HG03108 (cell line): ENCODE measurements around the gene BUD13.

Source experiments
- ATAC-seq: cut with Tn5 transposase; IDR thresholded peaks from one replicate; pipeline ENCODE4 v1.9.1; 2021; ENCODE audit warnings: moderate library complexity; ENCODE audit not compliant: unreplicated experiment

The BUD13 gene

GRCh38 chr11:116792869-116793771, 20.3 kb upstream of the BUD13 start:
- ATAC-seq: no peak

DNA sequence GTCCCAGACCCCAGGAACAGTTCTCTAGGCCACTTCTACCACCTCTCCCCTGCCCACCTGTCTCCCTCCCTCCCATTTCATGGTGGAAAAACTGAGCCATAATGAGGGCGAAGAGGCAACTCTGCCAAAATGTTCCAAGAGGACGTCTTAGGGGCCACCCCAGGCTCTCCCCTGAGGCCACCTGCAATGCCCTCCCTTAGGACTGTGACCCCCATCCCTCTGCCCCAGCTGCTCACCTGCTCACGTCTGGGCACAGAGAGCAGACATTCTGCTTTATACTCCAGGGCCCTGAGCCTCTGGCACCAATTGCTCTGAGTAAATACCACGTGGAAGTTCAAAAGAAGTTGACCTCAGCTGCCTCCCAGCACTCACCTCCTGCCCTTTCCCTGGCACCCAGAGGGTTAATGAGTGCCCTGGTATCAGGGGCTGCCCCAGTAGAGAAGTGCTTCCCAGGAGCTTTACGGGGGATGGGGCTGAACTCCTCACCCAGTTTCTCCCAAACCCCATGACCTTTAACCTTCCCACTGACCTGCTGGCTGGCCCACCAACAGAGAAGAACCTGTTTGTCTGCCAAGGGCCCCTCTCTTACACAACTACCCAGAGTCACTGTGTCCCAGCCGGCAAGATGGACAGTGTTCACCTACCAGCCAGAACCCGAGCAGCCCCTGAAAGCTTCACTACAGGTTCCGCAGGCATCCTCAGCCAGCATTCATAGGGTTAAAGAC, 19.5 kb upstream of the BUD13 start:
- no peak for ATAC-seq

DNA sequence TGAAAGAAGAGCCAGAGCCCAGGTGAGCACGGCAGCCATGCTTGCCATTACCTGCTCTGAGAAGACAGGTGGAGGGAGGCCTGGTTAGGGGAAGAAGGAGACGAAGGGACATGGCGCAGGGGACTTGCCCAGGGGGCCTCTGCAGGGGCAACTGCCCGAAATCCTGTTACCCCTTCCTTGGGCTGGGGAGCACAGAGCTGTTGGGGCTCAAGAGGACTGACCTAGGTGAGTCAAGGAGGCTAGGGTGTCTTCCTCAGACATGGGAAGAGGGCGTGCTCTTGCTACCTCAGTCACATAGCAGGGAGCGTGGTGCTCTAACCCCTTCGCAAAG, 19.0 kb upstream of the BUD13 start, which contains the start of gene APOA5:
Gene APOA5 (minus strand): TSS at position 67 of the 331 bp plus-strand sequence. CDS start 19 bp downstream, at position 48.
- no peak for ATAC-seq

DNA sequence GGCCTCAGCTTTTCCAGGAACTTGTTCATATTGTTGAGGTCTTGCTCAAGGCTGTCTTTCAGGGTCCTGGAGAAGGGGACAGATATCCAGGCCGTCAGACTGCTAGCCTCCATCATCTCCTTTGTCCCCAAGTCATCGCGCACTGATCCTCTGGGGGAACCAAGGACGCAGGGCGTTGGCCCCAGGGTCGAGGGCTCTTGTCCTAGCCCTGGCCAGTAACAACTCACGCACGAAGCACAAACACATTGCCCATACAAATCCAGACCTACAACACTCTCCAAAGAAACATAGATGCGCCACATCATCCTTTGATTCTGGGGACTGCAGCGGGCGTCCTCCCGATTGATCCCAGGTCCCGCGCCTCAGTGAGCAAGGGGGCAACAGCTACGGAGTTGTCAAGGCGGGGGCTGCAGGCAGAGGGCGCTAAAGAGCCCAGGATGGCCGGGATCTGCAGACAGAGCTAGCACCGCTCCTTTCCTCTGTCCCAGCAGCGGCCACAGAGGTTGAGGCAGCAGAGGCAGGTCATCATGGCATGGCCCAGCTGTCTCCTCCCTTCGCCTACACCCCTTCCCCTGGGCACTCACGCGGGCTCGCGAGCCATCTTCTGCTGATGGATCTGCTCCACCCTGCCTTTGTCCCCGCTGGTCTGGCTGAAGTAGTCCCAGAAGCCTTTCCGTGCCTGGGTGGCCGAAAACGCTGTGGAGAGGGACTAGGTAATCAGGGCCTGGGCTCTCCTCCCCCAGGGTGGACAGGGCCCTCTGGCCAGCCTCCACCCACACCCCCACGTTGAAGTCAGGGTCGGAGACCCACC, 18.4 kb upstream of the BUD13 start:
- ATAC-seq: no peak

- no peak for ATAC-seq
Measured at GRCh38 chr11:116790167-116791001, 17.6 kb upstream of the BUD13 start.

DNA sequence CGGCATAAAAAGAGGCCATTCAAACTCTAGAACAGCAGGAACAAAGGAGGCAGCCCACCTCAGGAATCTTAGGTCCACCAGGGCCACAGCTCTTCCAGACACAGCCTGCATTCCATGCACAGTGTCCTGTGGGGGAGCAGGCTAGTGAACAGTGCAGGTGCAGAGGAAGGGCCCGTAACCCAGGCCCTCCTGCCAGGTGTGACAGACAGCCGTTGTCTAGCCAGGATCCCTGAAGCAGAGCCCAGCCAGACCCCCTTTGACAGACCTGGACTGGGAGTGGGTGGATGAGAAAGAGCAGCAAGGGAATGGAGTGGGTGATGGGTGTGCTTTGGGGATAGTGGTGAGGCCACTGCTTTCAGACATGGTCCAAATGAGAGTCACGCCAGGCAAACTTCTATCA, 16.2 kb upstream of the BUD13 start:
- ATAC-seq: no peak

- no peak for ATAC-seq
Measured at GRCh38 chr11:116788534-116788933, 15.7 kb upstream of the BUD13 start.

DNA sequence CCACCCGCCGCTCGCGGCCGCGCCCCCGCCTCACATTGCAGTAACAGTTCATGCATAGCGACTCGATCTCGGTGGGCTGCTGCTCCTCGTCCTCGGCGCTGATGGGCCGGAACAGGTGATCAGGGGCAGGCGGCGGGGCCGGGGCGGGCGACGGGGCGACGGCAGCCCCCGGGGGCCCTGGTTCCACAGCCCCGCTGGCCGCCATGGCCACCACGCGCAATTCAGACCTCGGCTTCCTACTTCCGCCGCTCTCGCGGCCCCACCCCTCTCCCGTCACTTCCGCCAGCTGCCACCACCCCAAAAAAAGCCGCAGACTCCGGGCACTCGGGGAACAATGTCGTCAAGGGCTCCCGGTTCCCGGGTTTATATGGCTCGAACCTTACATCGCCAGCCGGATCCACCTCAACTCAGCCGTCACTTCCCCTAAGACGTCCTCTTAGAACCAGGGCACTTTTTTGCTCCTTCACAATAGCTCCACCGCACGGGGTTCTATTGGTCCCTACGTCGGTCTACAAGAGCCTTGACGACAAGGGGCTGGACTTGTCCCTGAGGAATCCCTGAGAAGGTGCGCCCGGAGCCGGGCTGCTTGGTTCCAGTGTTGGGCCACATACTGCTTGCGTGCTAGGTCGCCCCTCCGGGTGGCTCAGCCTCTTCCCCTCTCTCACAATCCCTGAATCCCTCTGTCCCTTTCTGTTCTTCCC, 15.1 kb upstream of the BUD13 start, which contains the start of gene ZPR1:
Gene ZPR1 (minus strand): TSS at position 238 of the 701 bp plus-strand sequence. CDS start 33 bp downstream, at position 205.
- ATAC-seq: peak; percentile 91

GRCh38 chr11:116787436-116787785, 14.6 kb upstream of the BUD13 start:
- ATAC-seq: no peak

- ATAC-seq: no peak
Measured at GRCh38 chr11:116786966-116787365, 14.2 kb upstream of the BUD13 start.

DNA sequence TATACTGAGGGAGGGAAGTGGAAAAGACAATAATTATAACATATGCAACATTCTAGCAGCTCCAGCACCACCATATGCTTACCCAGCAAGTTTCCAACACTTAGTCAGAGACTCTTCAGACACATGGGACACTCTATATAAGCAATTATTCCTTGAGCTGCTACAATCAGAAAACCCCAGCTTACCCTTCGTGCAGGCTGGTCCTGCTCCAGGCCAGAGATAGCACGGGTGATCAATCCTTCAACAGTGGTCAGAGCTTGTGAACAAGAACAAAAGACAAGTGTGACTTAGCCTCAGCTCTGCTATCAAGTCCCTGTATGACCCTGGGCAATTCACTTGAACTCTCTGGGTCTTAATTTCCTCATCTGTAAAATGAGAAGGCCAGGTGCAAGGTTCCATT, 13.5 kb upstream of the BUD13 start:
- ATAC-seq: no peak

DNA sequence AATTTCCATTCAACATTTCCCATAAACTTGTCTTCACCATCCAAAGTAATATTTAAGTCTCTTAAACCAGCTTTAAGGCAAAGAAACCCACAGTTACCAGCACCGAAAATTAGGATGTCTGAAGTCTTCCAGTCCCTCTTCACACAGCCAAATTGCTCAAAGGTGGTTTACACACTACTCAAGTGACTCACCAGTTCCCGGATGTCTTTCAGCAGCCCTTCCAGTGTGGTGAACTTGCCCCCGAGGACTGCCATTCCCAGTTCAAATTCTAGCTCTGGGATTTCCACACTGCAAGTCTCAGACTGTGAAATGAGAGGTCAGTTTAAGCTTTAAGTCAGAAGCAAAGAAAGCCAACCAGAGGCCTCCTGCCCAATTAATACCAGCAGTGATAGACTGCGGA, 9.9 kb upstream of the BUD13 start:
- no peak for ATAC-seq

GRCh38 chr11:116778556-116778955, 5.8 kb upstream of the BUD13 start:
- no peak for ATAC-seq

DNA sequence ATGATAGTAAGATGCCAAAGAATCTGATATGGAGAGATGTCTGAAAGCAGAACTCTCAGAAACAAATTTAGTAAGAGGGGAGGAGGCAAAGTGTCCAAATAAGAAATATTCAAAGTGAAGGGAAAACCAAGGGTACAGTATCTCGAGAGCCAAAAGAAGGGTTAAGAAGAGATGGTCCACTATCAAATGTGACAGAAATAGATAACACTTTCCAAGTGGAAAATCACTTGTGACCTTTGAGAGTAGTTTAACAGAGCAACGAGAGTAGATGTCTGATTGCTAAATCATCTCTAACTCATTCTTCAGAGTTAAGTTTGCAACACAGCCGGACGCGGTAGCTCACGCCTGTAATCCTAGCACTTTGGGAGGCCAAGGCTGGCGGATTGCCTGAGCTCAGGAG, 4.3 kb upstream of the BUD13 start:
- no peak for ATAC-seq

DNA sequence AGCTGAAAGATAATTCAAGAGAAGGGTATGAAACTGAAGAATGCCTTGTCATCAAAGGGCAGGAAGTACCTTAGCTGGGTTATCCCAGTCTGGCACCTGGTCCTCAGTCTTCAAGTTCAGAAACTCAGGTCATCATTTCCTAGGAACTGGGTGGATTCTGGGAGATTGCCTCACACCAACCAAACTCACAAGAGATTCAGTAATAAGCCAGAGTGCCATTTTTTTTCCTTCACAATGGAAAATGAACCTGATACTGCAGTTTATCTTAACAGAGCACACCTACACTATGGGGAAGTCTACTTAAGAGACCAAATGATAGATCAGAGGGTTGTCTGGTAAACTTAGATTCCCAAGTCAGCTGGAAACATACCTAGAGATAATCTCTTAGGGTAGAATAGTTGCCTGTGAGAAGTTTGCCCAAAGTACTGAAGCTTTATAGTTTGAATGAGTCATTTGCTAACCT, 3.8 kb upstream of the BUD13 start:
- no peak for ATAC-seq

- no peak for ATAC-seq
Measured at GRCh38 chr11:116775975-116776374, 3.2 kb upstream of the BUD13 start.

GRCh38 chr11:116774661-116775060, 1.9 kb upstream of the BUD13 start:
- ATAC-seq: no peak

DNA sequence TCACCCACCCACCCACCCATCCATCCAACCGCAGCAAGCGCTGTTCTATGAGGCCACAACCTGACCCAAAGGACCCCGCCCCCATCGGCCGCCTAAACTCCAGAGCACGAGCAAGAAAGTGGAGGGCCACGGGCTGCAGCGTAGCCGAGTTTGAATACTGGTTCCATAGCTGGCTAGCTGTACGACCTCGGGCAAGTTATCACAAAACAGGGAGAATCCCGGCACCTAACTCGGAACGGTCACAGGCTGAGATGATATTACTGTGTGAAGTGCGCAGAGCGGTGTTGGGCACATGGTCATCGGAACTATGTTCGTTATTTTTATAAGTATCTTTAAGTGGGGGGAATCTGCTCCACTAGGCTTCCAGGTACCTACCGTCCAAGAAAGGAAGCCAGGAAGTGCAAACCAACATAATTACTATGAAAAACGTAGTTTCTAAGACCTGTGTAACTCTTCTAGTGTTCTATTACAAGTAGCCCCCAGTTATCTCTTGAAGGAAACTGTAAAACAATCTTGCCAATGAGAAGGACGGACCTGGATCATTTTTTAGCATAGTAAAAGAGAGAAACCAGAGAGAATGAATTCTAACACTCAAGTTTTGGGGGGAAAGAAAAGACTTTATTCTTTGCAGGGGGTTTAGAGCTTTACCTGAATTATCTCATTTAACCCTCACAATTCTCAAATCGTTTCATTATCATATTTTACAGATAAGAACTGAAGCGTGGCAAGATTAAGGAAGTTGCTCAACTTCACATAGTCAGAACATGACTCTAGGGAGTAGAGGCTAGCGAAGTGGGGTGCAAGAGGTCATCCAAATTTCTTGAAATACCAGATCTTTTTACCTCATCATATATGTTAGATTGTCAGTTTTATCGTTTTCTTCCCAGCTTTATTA, 663 bp upstream of the BUD13 start:
- peak; percentile 9 for ATAC-seq

DNA sequence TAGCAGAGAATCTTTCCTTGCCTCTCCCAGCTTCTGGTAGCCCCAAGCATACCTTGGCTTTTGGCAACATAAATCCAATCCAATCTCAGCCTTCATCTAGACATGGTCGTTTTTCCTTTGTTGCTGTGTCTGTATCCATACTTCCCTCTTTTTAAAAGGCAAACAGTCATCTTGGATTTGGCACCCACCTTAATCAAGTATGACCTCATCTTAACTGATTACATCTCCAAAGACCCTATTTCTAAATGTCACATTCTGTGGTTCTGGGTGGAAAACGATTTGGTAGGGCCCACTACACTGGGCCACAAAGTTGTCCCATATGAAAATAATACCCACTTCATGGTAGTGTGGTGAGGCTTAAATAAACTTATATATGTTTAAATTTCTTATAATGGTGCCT, 852 bp downstream of the BUD13 start:
- ATAC-seq: no peak
